H9 (cell line): ENCODE measurements around the gene NECAP2. TPM values are rescaled to one million over a fixed set of nuclear protein-coding genes. Genes with fewer than 3 reads are reported as not detected.

Experiments
- DNase-seq: peaks from one replicate; pipeline ENCODE4 v3.0.0-alpha.2; 2017
- H2AFZ ChIP-seq: one replicate; pipeline ENCODE4 v1.6.1; 2013; ENCODE audit warnings: mild to moderate bottlenecking, low read length, control low read depth, moderate library complexity
- H2AK5ac ChIP-seq: 2 replicates; pipeline ENCODE4 v1.6.1; 2013; ENCODE audit warnings: low read length, control low read depth, mixed read lengths; ENCODE audit not compliant: insufficient read length
- H2BK120ac ChIP-seq: one replicate; pipeline ENCODE4 v1.6.1; 2013; ENCODE audit warnings: low read depth, mild to moderate bottlenecking, low read length, control low read depth, inconsistent platforms; ENCODE audit not compliant: poor library complexity, severe bottlenecking
- H2BK12ac ChIP-seq: 2 replicates; pipeline ENCODE4 v1.6.1; 2013; ENCODE audit warnings: low read length, control low read depth, mixed read lengths, low read depth; ENCODE audit not compliant: insufficient read length
- H2BK15ac ChIP-seq: 2 replicates; pipeline ENCODE4 v1.6.1; 2013; ENCODE audit warnings: low read depth, low read length, control low read depth
- H2BK20ac ChIP-seq: one replicate; pipeline ENCODE4 v1.6.1; 2013; ENCODE audit warnings: low read depth, mild to moderate bottlenecking, low read length, control low read depth, inconsistent platforms; ENCODE audit not compliant: poor library complexity, severe bottlenecking
- H2BK5ac ChIP-seq: 2 replicates; pipeline ENCODE4 v1.6.1; 2013; ENCODE audit warnings: low read length, control low read depth, mixed read lengths; ENCODE audit not compliant: insufficient read length
- H3K14ac ChIP-seq: 2 replicates; pipeline ENCODE4 v1.6.1; 2013; ENCODE audit warnings: low read length, control low read depth; ENCODE audit not compliant: insufficient read depth
- H3K18ac ChIP-seq: 2 replicates; pipeline ENCODE4 v1.6.1; 2013; ENCODE audit warnings: low read depth, mild to moderate bottlenecking, mixed read lengths, low read length, control low read depth; ENCODE audit not compliant: insufficient read length
- H3K23ac ChIP-seq: 2 replicates; pipeline ENCODE4 v1.6.1; 2013; ENCODE audit warnings: low read length, control low read depth, mixed read lengths, low read depth; ENCODE audit not compliant: insufficient read length
- H3K23me2 ChIP-seq: 2 replicates; pipeline ENCODE4 v1.6.1; 2013; ENCODE audit warnings: low read depth, mild to moderate bottlenecking, mixed read lengths, low read length, control low read depth; ENCODE audit not compliant: insufficient read length, poor library complexity, severe bottlenecking
- H3K27ac ChIP-seq: 2 replicates; pipeline ENCODE4 v1.5.1; 2013; ENCODE audit warnings: low read length, control low read depth, mixed read lengths, low read depth; ENCODE audit not compliant: insufficient read length
- H3K27me3 ChIP-seq: 2 replicates; pipeline ENCODE4 v1.6.1; 2013; ENCODE audit warnings: low read length, control low read depth, inconsistent platforms; ENCODE audit not compliant: insufficient read depth
- H3K4ac ChIP-seq: 2 replicates; pipeline ENCODE4 v1.6.1; 2013; ENCODE audit warnings: low read depth, mild to moderate bottlenecking, control low read depth, inconsistent platforms, low read length, moderate library complexity
- H3K4me1 ChIP-seq: 2 replicates; pipeline ENCODE4 v1.6.1; 2013; ENCODE audit warnings: low read length, control low read depth, inconsistent platforms; ENCODE audit not compliant: insufficient read depth
- H3K4me2 ChIP-seq: 2 replicates; pipeline ENCODE4 v1.6.1; 2013; ENCODE audit warnings: low read length, control low read depth, mixed read lengths; ENCODE audit not compliant: insufficient read length, insufficient read depth
- H3K56ac ChIP-seq: 2 replicates; pipeline ENCODE4 v1.6.1; 2013; ENCODE audit warnings: low read depth, mild to moderate bottlenecking, mixed read lengths, low read length, control low read depth; ENCODE audit not compliant: insufficient read length
- H3K79me1 ChIP-seq: 2 replicates; pipeline ENCODE4 v1.6.1; 2013; ENCODE audit warnings: low read depth, mild to moderate bottlenecking, moderate library complexity, low read length, control low read depth, inconsistent platforms; ENCODE audit not compliant: insufficient read depth, poor library complexity, severe bottlenecking
- H3K79me2 ChIP-seq: 2 replicates; pipeline ENCODE4 v1.6.1; 2013; ENCODE audit warnings: low read length, control low read depth, inconsistent platforms; ENCODE audit not compliant: insufficient read depth
- H3K9ac ChIP-seq: 2 replicates; pipeline ENCODE4 v1.6.1; 2013; ENCODE audit warnings: low read length, control low read depth, mixed read lengths; ENCODE audit not compliant: insufficient read length; ENCODE audit errors: extremely low read depth
- H3K9me3 ChIP-seq: one replicate; pipeline ENCODE4 v1.6.1; 2013; ENCODE audit warnings: low read depth, low read length, inconsistent platforms; ENCODE audit not compliant: control insufficient read depth
- H3T11ph ChIP-seq: one replicate; pipeline ENCODE4 v1.6.1; 2013; ENCODE audit warnings: mild to moderate bottlenecking, low read length, control low read depth, inconsistent platforms
- H4K20me1 ChIP-seq: one replicate; pipeline ENCODE4 v1.6.1; 2013; ENCODE audit not compliant: control insufficient read depth, insufficient read length, insufficient read depth
- H4K5ac ChIP-seq: 2 replicates; pipeline ENCODE4 v1.6.1; 2013; ENCODE audit warnings: low read depth, mild to moderate bottlenecking, mixed read lengths, low read length, control low read depth; ENCODE audit not compliant: insufficient read length
- H4K8ac ChIP-seq: replicated peaks from 2 replicates; pipeline ENCODE4 v1.6.1; 2013; ENCODE audit warnings: low read length, control low read depth, mixed read lengths, low read depth; ENCODE audit not compliant: insufficient read length
- H4K91ac ChIP-seq: 2 replicates; pipeline ENCODE4 v1.6.1; 2013; ENCODE audit warnings: low read depth, mild to moderate bottlenecking, moderate library complexity, mixed read lengths, low read length, control low read depth; ENCODE audit not compliant: insufficient read length
- H3K27ac Mint-ChIP-seq, 3 experiments: 2 replicates in 2 of 3; 3 replicates in 1 of 3; pipeline ENCODE4 v1.8.0; 2020 to 2021; ENCODE audit warnings: mixed read lengths in 3 of 3, mild to moderate bottlenecking in 1 of 3, moderate library complexity in 1 of 3
- H3K27me3 Mint-ChIP-seq: 2 replicates; pipeline ENCODE4 v1.8.0; 2021; ENCODE audit warnings: low read depth, mild to moderate bottlenecking, moderate library complexity, mixed read lengths
- H3K36me3 Mint-ChIP-seq, 3 experiments: 2 replicates in 2 of 3; 3 replicates in 1 of 3; pipeline ENCODE4 v1.8.0; 2020 to 2021; ENCODE audit warnings: low read depth in 3 of 3, mixed read lengths in 3 of 3; ENCODE audit not compliant: insufficient read depth in 1 of 3
- H3K4me1 Mint-ChIP-seq, 2 experiments: 2 replicates each; pipeline ENCODE4 v1.8.0; 2020; ENCODE audit warnings: mixed read lengths in 2 of 2
- H3K4me3 Mint-ChIP-seq, 2 experiments: 2 replicates in 1 of 2; 3 replicates in 1 of 2; pipeline ENCODE4 v1.8.0; 2020 to 2021; ENCODE audit warnings: mild to moderate bottlenecking in 2 of 2, mixed read lengths in 2 of 2, moderate library complexity in 1 of 2
- H3K9me3 Mint-ChIP-seq, 2 experiments: 2 replicates in 1 of 2; 3 replicates in 1 of 2; pipeline ENCODE4 v1.8.0; 2020; ENCODE audit warnings: mild to moderate bottlenecking in 2 of 2, mixed read lengths in 2 of 2, moderate library complexity in 1 of 2
- CTCF ChIP-seq: fragments of 200-600 bp; sonication (generic); conservative IDR thresholded peaks from 3 replicates; pipeline ENCODE4 v1.8.0; 2021; ENCODE audit warnings: antibody characterized with exemption, mild to moderate bottlenecking
- WGBS: extraction: QIAGEN DNeasy Blood & Tissue Kit; methylation state at CpG from one replicate; pipeline ENCODE4 v1.1.7; 2013; ENCODE audit warnings: missing lambda C conversion rate, low lambda C conversion rate, mixed read lengths; ENCODE audit not compliant: insufficient read length; ENCODE audit errors: extremely low coverage; 5-methylcytosine and 5-hydroxymethylcytosine counted together
- total RNA-seq: library from RNA; stranded (reverse); gene quantifications from 2 replicates; pipeline ENCODE4 v1.2.1, GENCODE V29; 2021

NECAP2 gene
- total RNA-seq, 1 experiment from 2014 or later = 33.2 TPM

- Histone ChIP-seq H3K4me2 (no peak within 1 kb of the TSS), H3K79me1 (no peaks in the 10 kb centered on the region), H2AK5ac (no peak within 1 kb of the TSS), H3K18ac (no peak within 1 kb of the TSS), H2AFZ (no peak within 1 kb of the TSS), H3T11ph (no peak within 1 kb of the TSS), H3K4ac (no peak within 1 kb of the TSS), H3K23me2 (peaks cover 6% of the 10 kb centered on the region), H3K79me2 (no peaks in the 10 kb centered on the region), H4K5ac (no peak within 1 kb of the TSS), H4K20me1 (no peaks in the 10 kb centered on the region), H4K8ac (no peak within 1 kb of the TSS), H3K27me3 (no peaks in the 10 kb centered on the region), H2BK12ac (no peak within 1 kb of the TSS), H3K9ac (no peak within 1 kb of the TSS), H3K9me3 (no peaks in the 10 kb centered on the region), H3K23ac (no peak within 1 kb of the TSS), H3K14ac (no peak within 1 kb of the TSS), H3K27ac (no peak within 1 kb of the TSS), H3K4me1 (no peaks in the 10 kb centered on the region), H4K91ac (no peak within 1 kb of the TSS), H2BK5ac (no peak within 1 kb of the TSS), H2BK15ac (no peak within 1 kb of the TSS), H2BK120ac (no peak within 1 kb of the TSS), H2BK20ac (no peak within 1 kb of the TSS), H3K56ac (no peak within 1 kb of the TSS)
- Mint-ChIP-seq H3K27ac (no peak within 1 kb of the TSS), H3K4me3 (no peak within 1 kb of the TSS), H3K27me3 (peaks cover 20% of the 10 kb centered on the region), H3K4me1 (peaks cover 5 to 10% of the 10 kb centered on the region in 2 experiments), H3K9me3 (no peaks in the 10 kb centered on the region; a peak in 1 of 5 replicates), H3K36me3 (0 out of 7 replicates have a peak, but pooled peaks cover 0 to 2% (median 0%) of the 10 kb centered on the region in 3 experiments)
- no peak for TF ChIP-seq CTCF
- no CpG with 5 or more reads among the region's 3 CpGs for WGBS
- no peak for DNase-seq
Measured at GRCh38 chr1:16436946-16437474, 3.5 kb upstream of the NECAP2 start, which contains the start of gene SPATA21. TSS of gene SPATA21 (minus strand) at chr1:16437424. CDS start at chr1:16431371, 6,053 bp downstream.
